Nephron progenitor cell (in vitro differentiated cells): Measurements from ENCODE around the gene TMEM38A.

Experiments used
- DNase-seq: peaks from one replicate; pipeline ENCODE4 v3.0.0; 2021
- H3K27ac Mint-ChIP-seq: 2 replicates; pipeline ENCODE4 v1.8.0; 2021; ENCODE audit warnings: mild to moderate bottlenecking, moderate library complexity, mixed read lengths
- H3K27me3 Mint-ChIP-seq: 2 replicates; pipeline ENCODE4 v1.8.0; 2021; ENCODE audit warnings: mild to moderate bottlenecking, low read depth, mixed read lengths; ENCODE audit not compliant: poor library complexity
- H3K36me3 Mint-ChIP-seq: 2 replicates; pipeline ENCODE4 v1.8.0; 2021; ENCODE audit warnings: low read depth, mixed read lengths
- H3K4me1 Mint-ChIP-seq: 2 replicates; pipeline ENCODE4 v1.8.0; 2021; ENCODE audit warnings: mixed read lengths
- H3K4me3 Mint-ChIP-seq: 2 replicates; pipeline ENCODE4 v1.8.0; 2021; ENCODE audit warnings: mild to moderate bottlenecking, moderate library complexity, mixed read lengths
- H3K9me3 Mint-ChIP-seq: 2 replicates; pipeline ENCODE4 v1.8.0; 2021; ENCODE audit warnings: mild to moderate bottlenecking, moderate library complexity, mixed read lengths
- TF ChIP-seq, protein P1 (sequence below): fragments of 200-600 bp; sonication (generic); IDR thresholded peaks from 2 replicates; pipeline ENCODE4 v1.5.0; 2021; ENCODE audit warnings: antibody characterized with exemption

TMEM38A gene

GRCh38 chr19:16623576-16623975 is 37.4 kb upstream of the TMEM38A start:
- H3K4me3 Mint-ChIP-seq, result no peak overlapping the region
- TF ChIP-seq, protein P1, sequence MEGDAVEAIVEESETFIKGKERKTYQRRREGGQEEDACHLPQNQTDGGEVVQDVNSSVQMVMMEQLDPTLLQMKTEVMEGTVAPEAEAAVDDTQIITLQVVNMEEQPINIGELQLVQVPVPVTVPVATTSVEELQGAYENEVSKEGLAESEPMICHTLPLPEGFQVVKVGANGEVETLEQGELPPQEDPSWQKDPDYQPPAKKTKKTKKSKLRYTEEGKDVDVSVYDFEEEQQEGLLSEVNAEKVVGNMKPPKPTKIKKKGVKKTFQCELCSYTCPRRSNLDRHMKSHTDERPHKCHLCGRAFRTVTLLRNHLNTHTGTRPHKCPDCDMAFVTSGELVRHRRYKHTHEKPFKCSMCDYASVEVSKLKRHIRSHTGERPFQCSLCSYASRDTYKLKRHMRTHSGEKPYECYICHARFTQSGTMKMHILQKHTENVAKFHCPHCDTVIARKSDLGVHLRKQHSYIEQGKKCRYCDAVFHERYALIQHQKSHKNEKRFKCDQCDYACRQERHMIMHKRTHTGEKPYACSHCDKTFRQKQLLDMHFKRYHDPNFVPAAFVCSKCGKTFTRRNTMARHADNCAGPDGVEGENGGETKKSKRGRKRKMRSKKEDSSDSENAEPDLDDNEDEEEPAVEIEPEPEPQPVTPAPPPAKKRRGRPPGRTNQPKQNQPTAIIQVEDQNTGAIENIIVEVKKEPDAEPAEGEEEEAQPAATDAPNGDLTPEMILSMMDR, result no peak
- no peak overlapping the region for H3K27ac Mint-ChIP-seq
- no peaks in the 10 kb centered on the region for H3K27me3 Mint-ChIP-seq
- no peaks in the 10 kb centered on the region for H3K36me3 Mint-ChIP-seq
- no peaks in the 10 kb centered on the region for H3K9me3 Mint-ChIP-seq
- DNase-seq, result no peak
- H3K4me1 Mint-ChIP-seq, result peaks cover 18% of the 10 kb centered on the region

DNA sequence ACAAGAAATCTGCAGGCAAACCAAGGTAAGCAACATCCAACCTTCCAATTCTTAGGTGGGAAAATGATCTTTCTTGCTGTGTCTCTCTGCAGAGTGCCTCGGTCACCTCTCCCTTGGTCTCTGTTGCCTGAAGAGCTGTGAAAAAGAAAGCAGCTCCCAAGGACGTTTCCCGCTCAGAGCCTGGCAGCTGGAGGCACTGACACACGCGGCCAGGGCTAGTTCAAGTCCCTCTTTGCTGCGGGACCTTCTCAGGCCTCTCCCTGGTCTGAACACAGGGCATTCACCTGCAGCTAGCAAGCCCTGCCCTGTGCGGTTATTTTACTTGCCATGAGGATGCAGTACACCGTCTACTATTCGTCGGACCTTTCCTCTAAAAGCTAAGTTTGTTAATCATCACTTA is 36.7 kb upstream of the TMEM38A start:
- TF ChIP-seq, protein P1, result no peak
- Mint-ChIP-seq H3K36me3 (no peaks in the 10 kb centered on the region), H3K27ac (no peak overlapping the region), H3K9me3 (no peaks in the 10 kb centered on the region), H3K4me3 (no peak overlapping the region), H3K27me3 (no peaks in the 10 kb centered on the region), H3K4me1 (peaks cover 22% of the 10 kb centered on the region)
- DNase-seq, result no peak

DNA sequence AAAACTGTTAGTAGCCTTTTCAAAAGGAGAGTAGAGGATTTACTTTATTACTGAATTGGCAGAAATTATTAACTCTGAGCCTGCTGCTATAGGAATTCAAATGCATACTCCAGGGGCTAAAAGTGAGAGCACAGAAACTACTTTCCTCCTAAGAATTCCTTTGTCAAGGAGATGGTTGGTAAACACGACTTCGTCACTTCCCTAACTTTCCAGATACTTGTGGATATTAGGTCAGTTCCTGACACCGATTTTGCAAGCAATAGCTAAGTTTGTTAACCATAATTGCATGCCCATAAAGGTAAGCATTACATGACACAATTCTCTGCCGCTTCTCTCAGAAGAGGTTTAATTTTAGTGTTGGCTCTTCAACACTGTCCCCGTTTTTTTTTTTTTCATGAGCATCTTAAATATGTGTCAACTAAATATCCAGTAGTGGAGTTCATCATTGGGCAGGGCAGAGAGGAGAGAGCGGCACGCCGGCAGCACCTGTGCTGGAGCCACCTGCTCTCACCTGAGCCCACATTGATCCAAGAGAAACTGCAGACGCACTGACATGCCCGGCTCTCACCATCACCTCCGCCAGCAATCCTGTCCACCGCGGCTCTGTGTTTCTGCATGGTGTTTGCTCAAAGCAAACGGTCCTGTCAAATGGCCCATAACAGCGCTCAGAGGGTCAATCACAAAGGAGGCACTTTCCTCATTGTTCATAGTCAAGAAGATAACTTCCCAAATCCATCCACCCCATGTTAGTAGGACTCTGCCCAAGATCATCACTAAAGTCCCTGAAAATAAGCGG is 35.6 kb upstream of the TMEM38A start:
- Mint-ChIP-seq H3K36me3 (peaks cover 1% of the 10 kb centered on the region), H3K9me3 (no peaks in the 10 kb centered on the region), H3K27ac (no peak overlapping the region), H3K4me3 (peak overlapping the region; percentile 94), H3K27me3 (no peaks in the 10 kb centered on the region), H3K4me1 (peaks cover 29% of the 10 kb centered on the region)
- DNase-seq, result no peak
- TF ChIP-seq, protein P1, result no peak

GRCh38 chr19:16626796-16627192 is 34.1 kb upstream of the TMEM38A start:
- peaks cover 14% of the 10 kb centered on the region for H3K36me3 Mint-ChIP-seq

GRCh38 chr19:16627193-16627927 is 33.6 kb upstream of the TMEM38A start:
- Mint-ChIP-seq H3K36me3 (peaks cover 19% of the 10 kb centered on the region), H3K27me3 (no peaks in the 10 kb centered on the region), H3K4me1 (peaks cover 29% of the 10 kb centered on the region), H3K9me3 (no peaks in the 10 kb centered on the region), H3K27ac (peak overlapping the region; percentile 82), H3K4me3 (peak overlapping the region; percentile 94)
- TF ChIP-seq, protein P1, result no peak
- peak; percentile 32 for DNase-seq

More at GRCh38 chr19:16626796-16627192, 34.1 kb upstream of the TMEM38A start:
- peak overlapping the region; percentile 94 for H3K4me3 Mint-ChIP-seq
- no peaks in the 10 kb centered on the region for H3K9me3 Mint-ChIP-seq
- peaks cover 29% of the 10 kb centered on the region for H3K4me1 Mint-ChIP-seq
- TF ChIP-seq, protein P1, result no peak
- no peaks in the 10 kb centered on the region for H3K27me3 Mint-ChIP-seq
- DNase-seq, result peak; percentile 38
- H3K27ac Mint-ChIP-seq, result peak overlapping the region; percentile 82
